ENCODE results near the gene SERPINA4.
"Not testable (repeated sequence)": the region's sequence is repeated elsewhere in the genome, so short reads cannot be mapped to it uniquely, and the experiment has no call there.

SERPINA4 gene

DNA sequence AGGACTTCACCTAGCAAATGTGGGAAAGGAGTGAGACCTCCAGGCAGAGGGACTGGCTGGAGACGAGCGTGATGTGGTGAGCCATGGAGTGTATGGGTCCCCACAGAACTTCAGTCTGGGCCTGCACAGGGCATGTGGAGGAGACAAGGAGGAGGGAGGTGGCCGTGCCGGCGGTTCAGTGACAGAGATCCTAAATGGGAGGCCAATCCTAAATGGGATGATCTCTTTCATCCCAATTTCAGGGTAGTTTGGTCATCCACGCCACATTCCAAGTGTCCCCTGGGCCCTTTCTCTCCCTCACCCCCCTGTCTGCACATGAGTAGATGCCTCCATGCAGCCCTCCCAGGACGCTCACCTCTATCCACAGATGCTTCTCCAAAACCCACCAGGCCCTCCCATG, 33.2 kb downstream of the SERPINA4 start:
- no peak for DNase-seq

DNA sequence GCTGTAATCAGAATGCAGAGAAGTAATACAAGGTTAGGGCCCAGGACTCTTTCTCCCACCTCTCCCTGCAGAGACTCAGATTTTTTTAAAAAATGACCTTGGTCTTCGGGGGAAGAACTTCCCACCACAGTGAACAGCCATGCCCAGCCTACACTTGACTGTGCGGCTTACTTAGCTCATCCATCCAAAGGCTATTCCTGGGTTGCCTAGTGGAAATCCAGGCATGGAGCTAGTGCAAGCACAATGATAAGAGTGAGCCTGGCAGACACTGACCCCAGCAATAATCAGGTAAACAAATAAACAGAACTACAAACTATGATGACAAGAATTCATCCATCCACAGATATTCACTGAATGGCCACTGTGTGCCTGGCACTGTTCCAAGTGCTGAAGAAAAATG, 34.7 kb downstream of the SERPINA4 start:
- DNase-seq, result no peak

DNA sequence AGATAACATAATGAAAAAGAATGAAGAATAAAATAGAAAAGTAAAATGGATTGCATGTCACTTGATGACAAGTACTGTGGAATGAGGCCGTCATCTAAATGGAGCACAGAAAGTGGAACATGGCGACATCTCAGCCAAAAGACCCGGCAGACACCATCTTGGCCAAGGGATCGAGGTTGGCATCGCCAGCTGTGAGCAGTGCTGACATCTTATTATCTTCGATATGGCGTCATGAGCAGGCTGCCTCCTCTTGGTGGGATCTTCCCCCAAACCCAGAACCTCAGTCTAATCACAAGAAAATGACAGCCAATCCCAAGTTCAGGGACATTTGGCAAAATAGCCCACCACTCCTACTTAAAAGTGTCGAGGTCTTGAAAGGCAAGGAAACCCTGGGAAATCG, 35.1 kb downstream of the SERPINA4 start:
- DNase-seq, result no peak

- DNase-seq, result no peak
These were observed 36.5 kb downstream of the SERPINA4 start for GRCh38 chr14:94597788-94598187.

DNA sequence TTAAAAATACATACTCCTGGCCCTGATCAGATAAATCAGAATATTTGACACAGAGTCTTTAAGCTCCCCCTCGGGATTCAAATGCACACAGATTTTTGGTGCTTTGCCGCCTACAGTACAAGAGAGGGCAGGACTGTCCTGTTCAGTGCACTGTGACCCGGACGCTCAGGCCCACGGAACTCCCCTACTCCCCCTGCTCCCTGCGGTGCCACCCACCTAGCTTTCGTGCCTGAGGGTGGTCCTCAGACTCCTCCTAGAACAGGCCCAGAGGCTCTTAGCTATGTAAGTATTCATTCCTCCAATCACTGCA, 37.2 kb downstream of the SERPINA4 start:
- DNase-seq, result no peak

- DNase-seq, result no peak
These were observed 37.8 kb downstream of the SERPINA4 start for GRCh38 chr14:94598816-94599655.

DNA sequence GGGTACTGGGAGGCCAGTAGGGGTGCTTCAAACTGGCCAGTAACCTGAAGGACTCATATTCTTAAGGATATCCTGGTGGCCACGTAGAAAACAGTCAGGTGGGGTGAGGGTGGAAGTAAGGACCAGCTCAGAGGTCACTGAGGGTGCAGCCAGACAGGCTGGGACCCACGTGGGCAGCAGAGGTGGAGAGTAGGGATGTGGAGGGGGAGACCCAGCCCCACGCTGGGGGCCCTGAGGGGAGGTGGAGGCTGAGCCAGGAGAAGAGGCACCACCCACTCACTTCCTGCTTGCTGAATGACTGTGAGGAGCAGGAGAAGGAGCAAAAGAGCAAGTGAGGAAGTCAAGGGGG, 38.4 kb downstream of the SERPINA4 start:
- no peak for DNase-seq

DNA sequence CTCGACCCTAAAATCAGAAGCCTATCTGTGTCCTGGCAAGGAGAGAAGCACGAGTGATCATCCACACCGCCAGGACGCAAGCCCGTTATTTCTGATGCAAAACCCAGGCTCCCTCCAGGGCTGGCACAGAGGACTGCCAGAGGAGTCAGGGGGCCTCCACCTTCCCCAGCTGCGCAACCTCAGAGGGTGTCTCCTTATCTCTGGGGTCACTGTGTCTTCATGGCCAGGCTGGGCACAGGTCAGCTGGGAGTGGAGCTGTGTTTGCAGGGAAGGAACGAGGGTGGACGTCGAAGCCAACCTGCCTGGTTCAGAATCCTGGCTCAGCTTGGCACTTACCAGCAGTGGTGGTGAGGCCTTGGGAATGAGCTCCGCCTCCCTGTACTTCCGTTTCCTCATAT, 38.9 kb downstream of the SERPINA4 start:
- DNase-seq, result no peak

GRCh38 chr14:94601884-94602391, 40.7 kb downstream of the SERPINA4 start:
- DNase-seq, result peak; percentile 1

- no peak for DNase-seq
These were observed 41.5 kb downstream of the SERPINA4 start for GRCh38 chr14:94602722-94603121.

DNA sequence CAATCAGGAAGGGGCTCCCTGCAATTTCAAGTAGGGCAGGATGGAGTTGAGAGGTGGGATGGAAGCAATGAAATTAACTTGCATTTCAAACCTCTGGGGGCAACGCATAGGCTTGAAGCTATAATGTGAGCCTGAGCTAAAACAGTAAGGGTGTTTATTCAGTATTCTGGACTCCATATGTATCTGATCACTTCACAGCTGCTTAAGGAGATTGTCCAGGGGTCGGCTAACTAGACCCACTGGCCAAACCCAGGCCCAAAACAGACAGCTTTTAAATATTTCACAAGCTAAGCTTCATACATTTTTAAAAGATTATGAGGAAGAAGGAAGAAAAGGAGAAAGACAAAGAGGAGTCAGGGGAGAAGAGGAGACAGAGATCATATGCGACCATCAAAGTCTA, 44.1 kb downstream of the SERPINA4 start:
- DNase-seq, result no peak

GRCh38 chr14:94608966-94609365, 47.7 kb downstream of the SERPINA4 start:
- DNase-seq, result not testable (repeated sequence)

DNA sequence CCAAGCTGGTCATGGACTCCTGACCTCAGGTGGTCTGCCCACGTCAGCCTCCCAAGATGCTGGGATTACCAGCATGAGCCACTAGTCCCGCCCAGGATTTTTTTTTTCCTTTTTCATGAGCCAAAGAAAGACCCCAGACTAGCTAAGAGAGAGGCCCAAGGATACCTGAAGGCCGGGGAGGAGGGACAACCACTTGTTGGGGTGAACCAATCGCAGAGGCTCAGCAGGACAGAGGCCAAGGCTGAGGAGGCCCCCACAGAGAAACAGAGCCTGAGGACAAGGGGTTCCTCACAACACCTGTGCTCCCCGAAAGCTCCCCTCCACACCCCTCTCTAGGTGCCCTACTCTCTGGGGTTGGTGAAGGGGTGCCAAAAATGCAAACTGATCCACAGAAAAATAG, 49.9 kb downstream of the SERPINA4 start:
- DNase-seq, result no peak

DNA sequence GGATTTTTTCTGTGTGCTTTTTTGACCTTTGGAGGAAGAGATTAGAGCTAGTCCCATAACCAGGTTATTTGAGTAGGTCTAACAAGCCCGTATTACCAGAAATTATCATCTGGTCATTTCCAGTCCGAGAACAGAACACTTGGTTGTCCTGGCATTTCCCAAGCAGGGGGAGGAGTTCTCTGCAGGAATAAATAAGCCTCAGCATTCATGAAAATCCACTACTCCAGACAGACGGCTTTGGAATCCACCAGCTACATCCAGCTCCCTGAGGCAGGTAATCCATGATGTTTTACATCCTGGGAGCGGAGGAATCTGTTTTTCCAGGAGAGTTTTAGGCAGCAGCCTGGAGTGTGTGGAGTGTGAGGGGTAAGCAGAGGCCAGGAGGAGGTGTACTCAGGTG, 50.9 kb downstream of the SERPINA4 start, which contains the start of gene SERPINA3:
Gene SERPINA3, plus strand, starts transcription at position 218 of the 400 bp plus-strand sequence. CDS start 2,051 bp downstream, outside the sequence.
- DNase-seq, result no peak

DNA sequence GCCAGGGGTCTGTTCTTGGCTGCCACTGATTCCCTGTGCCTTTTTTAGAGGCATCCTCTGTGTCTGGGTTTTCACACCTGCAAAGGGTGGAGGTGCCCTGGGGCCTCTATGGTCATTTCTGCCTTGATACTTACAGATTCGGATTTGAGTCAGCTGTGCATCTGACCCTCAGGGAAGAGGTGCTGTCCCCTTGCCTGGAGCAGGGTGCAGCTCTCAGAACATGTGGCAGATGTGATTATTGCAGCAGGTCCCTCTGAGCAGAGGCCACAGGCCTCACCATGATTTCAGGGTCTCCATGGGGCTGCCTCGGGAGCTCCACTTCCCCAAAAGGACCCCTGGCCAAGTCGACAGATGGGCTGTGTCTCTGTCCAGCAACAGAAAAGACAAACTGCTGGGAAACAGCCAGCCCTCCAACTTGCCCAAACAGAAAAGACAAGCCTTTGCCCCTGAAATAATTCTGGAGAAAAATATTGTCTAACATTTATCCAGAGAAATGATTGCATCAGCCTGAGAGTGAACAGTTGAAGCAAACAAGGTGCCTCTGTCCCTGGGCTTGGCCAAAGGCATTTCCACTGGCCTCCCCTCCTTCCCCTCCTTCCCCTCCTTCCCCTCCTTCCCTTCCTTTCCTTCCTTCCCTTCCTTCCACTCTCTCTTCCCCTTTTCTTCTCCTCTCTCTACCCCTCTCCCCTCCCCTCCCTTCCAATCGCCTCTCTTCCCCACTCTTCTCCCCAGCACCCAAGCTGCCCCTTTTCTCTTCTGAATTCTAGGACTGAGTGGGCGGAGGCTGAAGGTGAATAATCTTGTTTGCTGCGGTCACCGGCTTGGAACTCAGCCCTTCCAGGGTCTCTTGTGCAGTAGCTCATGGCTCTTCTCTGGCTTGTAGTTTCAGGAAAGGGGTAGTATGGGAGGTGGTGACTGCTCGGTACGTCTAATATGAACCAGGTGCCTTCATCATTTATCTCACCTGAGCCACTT, 51.6 kb downstream of the SERPINA4 start:
- no peak for DNase-seq

GRCh38 chr14:94613720-94614644, 52.7 kb downstream of the SERPINA4 start:
- DNase-seq, result no peak

DNA sequence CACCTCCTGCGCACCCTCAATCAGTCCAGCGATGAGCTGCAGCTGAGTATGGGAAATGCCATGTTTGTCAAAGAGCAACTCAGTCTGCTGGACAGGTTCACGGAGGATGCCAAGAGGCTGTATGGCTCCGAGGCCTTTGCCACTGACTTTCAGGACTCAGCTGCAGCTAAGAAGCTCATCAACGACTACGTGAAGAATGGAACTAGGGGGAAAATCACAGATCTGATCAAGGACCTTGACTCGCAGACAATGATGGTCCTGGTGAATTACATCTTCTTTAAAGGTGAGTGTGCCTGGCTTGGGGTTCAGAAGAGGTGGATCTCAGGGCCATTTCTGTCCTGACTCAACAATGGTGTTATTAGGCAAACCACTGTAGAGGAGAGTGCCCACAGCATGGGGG, 53.6 kb downstream of the SERPINA4 start:
- no peak for DNase-seq

- no peak for DNase-seq
These were observed 54.0 kb downstream of the SERPINA4 start for GRCh38 chr14:94615254-94615653.

DNA sequence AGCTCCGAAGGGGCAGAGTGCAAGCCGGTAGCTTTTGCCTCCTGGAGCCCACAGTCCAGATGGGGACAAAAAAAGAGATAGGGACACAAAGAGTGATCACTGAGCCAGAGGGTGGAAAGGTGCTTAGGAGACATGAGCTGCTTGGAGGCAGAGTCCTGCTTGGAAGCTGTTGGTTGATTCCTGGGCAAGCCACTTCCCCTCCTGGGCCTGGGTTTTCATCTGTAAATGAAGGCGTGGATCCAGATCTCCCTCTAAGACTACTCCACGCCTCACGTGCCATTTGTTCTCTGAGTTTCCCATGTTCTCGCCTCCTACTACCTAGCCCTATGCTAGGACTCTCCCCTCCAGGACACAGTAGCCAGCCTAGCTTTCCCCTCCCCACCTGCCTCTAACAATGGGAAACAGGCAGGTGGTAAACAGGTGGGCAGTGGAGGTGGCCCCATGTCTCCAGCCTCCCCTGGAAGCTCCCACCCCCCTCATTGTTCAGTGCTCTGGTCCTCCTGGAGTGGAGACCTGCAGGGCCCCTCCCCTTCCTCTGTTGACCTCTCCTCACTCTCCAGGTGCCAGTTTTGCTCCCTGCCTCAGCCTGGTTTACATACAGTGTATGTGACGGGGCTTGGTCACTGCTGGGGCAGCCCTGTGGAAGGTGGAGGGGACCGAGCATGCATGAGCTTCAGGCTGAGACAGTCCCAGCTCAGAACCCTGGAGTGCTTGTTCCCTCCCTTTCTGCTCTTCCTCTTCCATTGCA, 54.8 kb downstream of the SERPINA4 start:
- no peak for DNase-seq

- DNase-seq, result no peak
These were observed 56.2 kb downstream of the SERPINA4 start for GRCh38 chr14:94617366-94617941.

Data from hematopoietic multipotent progenitor cell treated with erythropoietin and hydrocortisone succinate and interleukin-3 and kit ligand, for 8 days (in vitro differentiated cells).